ENCODE measurements around the gene C5AR2. TPM values are rescaled to one million over a fixed set of nuclear protein-coding genes. Genes with fewer than 3 reads are reported as not detected.

The C5AR2 gene
- total RNA-seq, 1 donor from 2014 or later = not detected

GRCh38 chr19:47319923-47320871, 11.8 kb upstream of the C5AR2 start:
- Mint-ChIP-seq H3K27me3 (ENCODE audit: low read depth) (peaks cover 28% of the 10 kb centered on the region), H3K27ac (no peak overlapping the region), H3K36me3 (no peaks in the 10 kb centered on the region), H3K4me1 (no peaks in the 10 kb centered on the region), H3K4me3 (no peak overlapping the region), H3K9me3 (peaks cover 4% of the 10 kb centered on the region)
- no peak for TF ChIP-seq CTCF (IDR thresholded peaks at IDR 0.05; ENCODE audit: unreplicated experiment)
- no peak for DNase-seq (ENCODE audit: low spot score in 2 of 2, unreplicated experiment in 2 of 2)

GRCh38 chr19:47321630-47322029, 10.3 kb upstream of the C5AR2 start:
- Mint-ChIP-seq H3K4me3 (no peak overlapping the region), H3K27me3 (ENCODE audit: low read depth) (peaks cover 29% of the 10 kb centered on the region), H3K9me3 (peaks cover 4% of the 10 kb centered on the region), H3K36me3 (no peaks in the 10 kb centered on the region), H3K4me1 (no peaks in the 10 kb centered on the region), H3K27ac (no peak overlapping the region)
- no peak for DNase-seq (ENCODE audit: low spot score in 2 of 2, unreplicated experiment in 2 of 2)
- TF ChIP-seq CTCF (IDR thresholded peaks at IDR 0.05; ENCODE audit: unreplicated experiment) = no peak

- Mint-ChIP-seq H3K9me3 (peaks cover 4% of the 10 kb centered on the region), H3K27ac (no peak overlapping the region), H3K27me3 (ENCODE audit: low read depth) (peaks cover 29% of the 10 kb centered on the region), H3K4me1 (no peaks in the 10 kb centered on the region), H3K36me3 (no peaks in the 10 kb centered on the region), H3K4me3 (no peak overlapping the region)
- DNase-seq (ENCODE audit: low spot score in 2 of 2, unreplicated experiment in 2 of 2) = no peak
- no peak for TF ChIP-seq CTCF (IDR thresholded peaks at IDR 0.05; ENCODE audit: unreplicated experiment)
Observed at GRCh38 chr19:47322058-47322457, 9.9 kb upstream of the C5AR2 start.

DNA sequence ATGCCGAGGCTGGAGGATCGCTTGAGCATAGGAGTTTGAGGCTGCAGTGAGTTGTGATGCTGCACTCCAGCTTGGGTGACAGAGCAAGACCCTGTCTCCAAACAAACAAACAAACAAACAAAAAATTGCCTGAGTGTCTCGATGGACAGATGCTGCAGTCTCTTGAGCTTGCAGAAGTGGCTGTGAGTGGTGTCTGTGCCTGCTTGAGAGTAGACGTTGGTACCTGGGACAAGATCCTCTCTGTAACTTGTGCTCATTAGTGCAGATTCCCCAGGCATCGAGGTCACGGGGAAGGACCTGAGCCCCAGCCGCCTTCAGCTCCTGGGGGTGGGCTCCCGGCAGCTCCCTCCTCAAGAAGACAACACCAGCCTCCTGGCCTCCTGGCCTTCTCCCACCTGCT, 8.6 kb upstream of the C5AR2 start:
- H3K4me1 Mint-ChIP-seq = no peaks in the 10 kb centered on the region
- no peak for TF ChIP-seq CTCF (IDR thresholded peaks at IDR 0.05; ENCODE audit: unreplicated experiment)
- peaks cover 29% of the 10 kb centered on the region for H3K27me3 Mint-ChIP-seq (ENCODE audit: low read depth)
- H3K36me3 Mint-ChIP-seq = no peaks in the 10 kb centered on the region
- no peak for DNase-seq (ENCODE audit: low spot score in 2 of 2, unreplicated experiment in 2 of 2)
- H3K27ac Mint-ChIP-seq = no peak overlapping the region
- peaks cover 4% of the 10 kb centered on the region for H3K9me3 Mint-ChIP-seq
- H3K4me3 Mint-ChIP-seq = no peak overlapping the region

DNA sequence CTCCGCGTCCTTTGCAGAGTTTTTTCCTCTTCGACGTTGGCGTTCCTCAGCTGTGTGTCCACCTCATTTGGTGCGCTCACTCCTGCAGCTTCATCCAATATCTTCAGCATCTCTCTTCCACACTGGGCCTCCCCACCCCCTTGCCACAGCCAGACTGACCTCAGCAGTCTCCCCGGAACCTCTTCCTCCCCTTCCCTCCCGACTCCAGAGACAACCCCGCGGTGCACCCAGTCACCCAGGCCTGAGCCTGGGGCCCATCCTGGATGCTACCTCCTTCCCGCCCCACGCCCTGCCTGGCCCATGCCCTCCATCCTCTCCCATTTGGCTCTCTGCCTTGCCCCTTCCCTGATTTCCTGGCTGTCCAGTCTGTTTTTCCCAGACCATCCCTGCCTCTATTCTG, 8.1 kb upstream of the C5AR2 start:
- Mint-ChIP-seq H3K27ac (no peak overlapping the region), H3K4me1 (no peaks in the 10 kb centered on the region), H3K4me3 (no peak overlapping the region), H3K27me3 (ENCODE audit: low read depth) (peaks cover 29% of the 10 kb centered on the region), H3K36me3 (no peaks in the 10 kb centered on the region), H3K9me3 (peaks cover 4% of the 10 kb centered on the region)
- DNase-seq (ENCODE audit: low spot score in 2 of 2, unreplicated experiment in 2 of 2) = no peak
- TF ChIP-seq CTCF (IDR thresholded peaks at IDR 0.05; ENCODE audit: unreplicated experiment) = no peak
